Epithelial cell of esophagus (primary cell): ENCODE data around the gene KIF14.
A peak's percentile ranks its signal among the peaks of the same experiment; 100 is the strongest.

Source experiments
- DNase-seq: peaks from one replicate; pipeline ENCODE4 v3.0.0; 2010; ENCODE audit warnings: low read depth
- H3K4me3 ChIP-seq: 2 replicates; pipeline ENCODE4 v1.5.1; 2011; ENCODE audit warnings: mild to moderate bottlenecking, low read length, control low read depth
- TF ChIP-seq, protein P1 (sequence below): IDR thresholded peaks from 2 replicates; pipeline ENCODE4 v1.5.1; 2011; ENCODE audit warnings: low read depth, mild to moderate bottlenecking, low read length, control low read depth, inconsistent platforms; ENCODE audit not compliant: insufficient read depth; ENCODE audit errors: missing control alignments

KIF14 gene

DNA sequence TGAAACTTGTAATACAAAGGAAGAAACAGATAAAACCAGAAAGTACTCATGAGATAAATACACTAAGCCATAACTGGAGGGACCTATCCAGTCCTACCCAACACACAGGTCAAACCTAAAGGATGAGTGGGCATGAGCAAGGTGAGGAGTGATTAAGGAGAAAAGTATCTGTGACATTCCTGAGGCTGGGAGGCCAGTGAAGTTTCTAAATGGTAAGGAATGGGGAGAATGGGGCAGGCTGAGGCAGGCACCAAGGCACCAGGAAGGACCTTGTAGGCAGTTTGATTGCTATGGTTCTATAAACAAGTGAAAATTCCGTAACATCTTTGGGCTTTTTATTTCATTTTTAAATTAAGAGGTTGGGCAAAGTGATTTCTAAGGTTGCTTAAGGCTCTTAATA lies 38.7 kb upstream of the KIF14 start:
- DNase-seq: peak; percentile 99
- H3K4me3 ChIP-seq: no peak overlapping the region
- TF ChIP-seq, protein P1, sequence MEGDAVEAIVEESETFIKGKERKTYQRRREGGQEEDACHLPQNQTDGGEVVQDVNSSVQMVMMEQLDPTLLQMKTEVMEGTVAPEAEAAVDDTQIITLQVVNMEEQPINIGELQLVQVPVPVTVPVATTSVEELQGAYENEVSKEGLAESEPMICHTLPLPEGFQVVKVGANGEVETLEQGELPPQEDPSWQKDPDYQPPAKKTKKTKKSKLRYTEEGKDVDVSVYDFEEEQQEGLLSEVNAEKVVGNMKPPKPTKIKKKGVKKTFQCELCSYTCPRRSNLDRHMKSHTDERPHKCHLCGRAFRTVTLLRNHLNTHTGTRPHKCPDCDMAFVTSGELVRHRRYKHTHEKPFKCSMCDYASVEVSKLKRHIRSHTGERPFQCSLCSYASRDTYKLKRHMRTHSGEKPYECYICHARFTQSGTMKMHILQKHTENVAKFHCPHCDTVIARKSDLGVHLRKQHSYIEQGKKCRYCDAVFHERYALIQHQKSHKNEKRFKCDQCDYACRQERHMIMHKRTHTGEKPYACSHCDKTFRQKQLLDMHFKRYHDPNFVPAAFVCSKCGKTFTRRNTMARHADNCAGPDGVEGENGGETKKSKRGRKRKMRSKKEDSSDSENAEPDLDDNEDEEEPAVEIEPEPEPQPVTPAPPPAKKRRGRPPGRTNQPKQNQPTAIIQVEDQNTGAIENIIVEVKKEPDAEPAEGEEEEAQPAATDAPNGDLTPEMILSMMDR: no peak

GRCh38 chr1:200658037-200658818 lies 37.7 kb upstream of the KIF14 start:
- H3K4me3 ChIP-seq: no peak overlapping the region
- DNase-seq: no peak
- TF ChIP-seq, protein P1: no peak

- DNase-seq: peak; percentile 62
- TF ChIP-seq, protein P1: no peak
- no peak overlapping the region for H3K4me3 ChIP-seq
These were observed 34.1 kb upstream of the KIF14 start for GRCh38 chr1:200654660-200655059.

- TF ChIP-seq, protein P1: no peak
- H3K4me3 ChIP-seq: no peak overlapping the region
- DNase-seq: no peak
These were observed 32.5 kb upstream of the KIF14 start for GRCh38 chr1:200653022-200653462.

DNA sequence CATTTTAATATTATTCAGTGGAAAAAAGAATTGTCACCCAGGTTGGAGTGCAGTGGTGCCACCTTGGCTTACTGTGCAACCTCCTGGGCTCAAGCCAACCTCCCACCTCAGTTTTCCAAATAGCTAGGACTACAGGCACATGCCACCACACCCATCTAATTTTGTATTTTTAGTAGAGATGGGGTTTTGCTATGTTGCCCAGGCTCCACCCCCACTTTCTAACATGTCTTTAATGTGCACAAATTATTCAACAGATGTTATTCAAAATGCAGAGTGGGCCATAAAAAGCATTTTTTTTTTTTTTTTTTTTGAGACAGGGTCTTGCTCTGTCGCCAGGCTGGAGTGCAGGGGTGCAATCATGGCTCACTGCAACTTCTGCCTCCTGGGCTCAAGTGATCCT lies 31.8 kb upstream of the KIF14 start:
- no peak for DNase-seq

GRCh38 chr1:200646515-200646914 lies 26.0 kb upstream of the KIF14 start:
- peak; percentile 77 for DNase-seq
- TF ChIP-seq, protein P1: no peak
- H3K4me3 ChIP-seq: no peak overlapping the region

More for the DNA sequence above, 31.8 kb upstream of the KIF14 start:
- TF ChIP-seq, protein P1: no peak
- no peak overlapping the region for H3K4me3 ChIP-seq

DNA sequence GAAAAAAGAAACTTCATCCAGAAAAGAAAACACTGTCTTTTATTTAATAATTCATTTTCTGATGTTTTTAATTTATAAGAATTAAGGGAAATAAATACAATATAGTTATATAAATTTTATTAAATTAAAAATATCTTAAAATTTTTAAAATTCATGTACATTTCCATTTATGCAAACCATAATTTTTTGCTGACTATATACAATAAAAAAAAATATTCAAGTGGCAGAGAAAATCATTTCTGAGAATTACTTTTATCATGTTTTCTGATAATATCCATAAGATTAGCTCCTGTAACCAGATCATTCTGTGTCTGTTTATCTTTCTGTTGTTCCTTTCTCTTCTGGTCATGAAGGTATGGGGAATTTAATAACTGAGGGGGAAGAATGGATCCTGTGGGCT lies 23.5 kb upstream of the KIF14 start:
- no peak for DNase-seq
- H3K4me3 ChIP-seq: no peak overlapping the region
- TF ChIP-seq, protein P1: no peak
